ENCODE results near the gene HSPG2. TPM values are rescaled to one million over a fixed set of nuclear protein-coding genes. Genes with fewer than 3 reads are reported as not detected.
A peak's percentile ranks its signal among the peaks of the same experiment; 100 is the strongest.

The HSPG2 gene
- total and polyA plus RNA-seq, 7 experiments from 2014 or later: 1.0 to 20.8 (median 9.4) TPM

GRCh38 chr1:21904704-21905520, 32.2 kb downstream of the HSPG2 start:
- intact Hi-C loops (cut with micrococcal nuclease): no loop called here
- H3K4me3 Mint-ChIP-seq: peak overlapping the region in 1 of 10 donors; percentile 49
- H3K9me3 ChIP-seq (ENCODE audit: control insufficient read depth in 2 of 3, low read length in 3 of 3): no peaks in the 10 kb centered on the region
- H3K27me3 Mint-ChIP-seq: no peaks in the 10 kb centered on the region
- ATAC-seq (peak; percentile 29), DNase-seq (peak in 1 of 9 donors; percentile 35)
- H3K4me3 ChIP-seq (ENCODE audit: low read length): no peak overlapping the region
- H3K4me1 Mint-ChIP-seq: peaks cover 4 to 20% (median 11%) of the 10 kb centered on the region in 7 donors
- POLR2A ChIA-PET: interaction anchor here (0.9 kb wide), 1 partner anchor 200 kb away, joined by 3 read pairs; no protein-coding TSS in a partner anchor
- no peaks in the 10 kb centered on the region for H3K36me3 ChIP-seq (ENCODE audit: control insufficient read depth in 2 of 3, insufficient read depth in 3 of 3, low read length in 3 of 3)
- no peaks in the 10 kb centered on the region for H3K27me3 ChIP-seq (ENCODE audit: control insufficient read depth in 2 of 2, insufficient read depth in 2 of 2, low read length in 2 of 2)
- H3K36me3 Mint-ChIP-seq: no peaks in the 10 kb centered on the region
- H3K4me1 ChIP-seq (ENCODE audit: control insufficient read depth in 2 of 2, insufficient read depth in 2 of 2, low read length in 2 of 2): peaks cover 0 to 5% of the 10 kb centered on the region in 2 donors
- no peaks in the 10 kb centered on the region for H3K9me3 Mint-ChIP-seq
- H3K27ac ChIP-seq (ENCODE audit: low read depth, low read length): no peak overlapping the region
- peak overlapping the region in 1 of 9 donors; percentile 9 for H3K27ac Mint-ChIP-seq
- CTCF ChIA-PET: no interaction called here

- ATAC-seq: no peak
- no peak overlapping the region for H3K27ac ChIP-seq (ENCODE audit: low read depth, low read length)
- no peaks in the 10 kb centered on the region for H3K9me3 Mint-ChIP-seq
- intact Hi-C loops (cut with micrococcal nuclease): no loop called here
- no peaks in the 10 kb centered on the region for H3K9me3 ChIP-seq (ENCODE audit: control insufficient read depth in 2 of 3, low read length in 3 of 3)
- peaks cover 3 to 16% (median 7%) of the 10 kb centered on the region in 7 donors for H3K4me1 Mint-ChIP-seq
- no peaks in the 10 kb centered on the region for H3K27me3 ChIP-seq (ENCODE audit: control insufficient read depth in 2 of 2, insufficient read depth in 2 of 2, low read length in 2 of 2)
- POLR2A ChIA-PET: interaction anchor here (0.9 kb wide), 1 partner anchor 201 kb away, joined by 3 read pairs; no protein-coding TSS in a partner anchor
- H3K27me3 Mint-ChIP-seq: no peaks in the 10 kb centered on the region
- H3K4me3 Mint-ChIP-seq: no peak overlapping the region
- peaks cover 0 to 4% of the 10 kb centered on the region in 2 donors for H3K4me1 ChIP-seq (ENCODE audit: control insufficient read depth in 2 of 2, insufficient read depth in 2 of 2, low read length in 2 of 2)
- CTCF ChIA-PET: no interaction called here
- no peak overlapping the region for H3K4me3 ChIP-seq (ENCODE audit: low read length)
- H3K36me3 Mint-ChIP-seq: no peaks in the 10 kb centered on the region
- H3K36me3 ChIP-seq (ENCODE audit: control insufficient read depth in 2 of 3, insufficient read depth in 3 of 3, low read length in 3 of 3): no peaks in the 10 kb centered on the region
- no peak overlapping the region for H3K27ac Mint-ChIP-seq
- no peak for DNase-seq
Measured at GRCh38 chr1:21904454-21904703, 32.7 kb downstream of the HSPG2 start.

DNA sequence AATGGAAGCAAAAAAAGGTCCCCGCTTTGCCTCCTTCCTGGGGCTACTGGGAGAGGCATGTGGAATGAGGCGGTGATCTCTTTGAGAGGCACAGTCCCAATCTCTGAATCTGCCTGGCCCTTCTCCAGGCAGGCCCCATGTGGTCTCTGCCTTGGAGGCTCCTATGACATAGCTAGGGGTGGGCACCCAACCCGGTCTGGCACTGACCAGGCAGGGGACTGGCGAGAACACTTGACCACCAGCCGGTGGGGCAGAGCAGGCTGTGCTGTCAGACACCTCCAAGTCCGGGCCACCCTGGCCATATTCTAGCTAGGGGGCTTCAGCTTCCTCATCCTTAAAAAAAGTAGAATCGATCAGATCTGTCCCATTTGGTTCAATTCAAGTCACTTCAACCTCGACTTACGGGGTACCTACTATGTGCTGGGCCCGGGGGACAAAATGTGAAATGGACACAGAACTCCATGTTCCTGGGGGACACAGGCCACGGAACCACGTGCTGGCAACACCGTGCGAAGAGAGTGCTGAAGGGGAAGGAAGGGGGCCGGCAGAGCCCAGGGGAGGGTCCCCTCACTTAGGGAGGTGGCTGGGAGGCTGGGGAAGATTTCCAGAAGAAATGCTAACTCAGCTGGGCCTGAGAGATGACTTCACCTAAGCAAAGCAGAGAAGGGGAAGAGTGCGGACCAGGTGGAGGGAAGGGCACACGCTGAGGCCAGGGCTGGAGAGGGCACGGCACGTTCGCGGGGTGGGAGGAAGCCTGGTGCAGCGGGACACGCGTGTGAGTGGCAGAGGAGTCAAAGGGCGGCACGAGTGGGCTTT, 33.3 kb downstream of the HSPG2 start:
- DNase-seq (no peak), ATAC-seq (no peak)
- intact Hi-C loops (cut with micrococcal nuclease): no loop called here
- Histone ChIP-seq H3K27ac (ENCODE audit: low read depth, low read length) (no peak overlapping the region), H3K4me1 (ENCODE audit: control insufficient read depth in 2 of 2, insufficient read depth in 2 of 2, low read length in 2 of 2) (peaks cover 0 to 4% of the 10 kb centered on the region in 2 donors), H3K9me3 (ENCODE audit: control insufficient read depth in 2 of 3, low read length in 3 of 3) (no peaks in the 10 kb centered on the region), H3K27me3 (ENCODE audit: control insufficient read depth in 2 of 2, insufficient read depth in 2 of 2, low read length in 2 of 2) (no peaks in the 10 kb centered on the region), H3K4me3 (ENCODE audit: low read length) (no peak overlapping the region), H3K36me3 (ENCODE audit: control insufficient read depth in 2 of 3, insufficient read depth in 3 of 3, low read length in 3 of 3) (no peaks in the 10 kb centered on the region)
- Mint-ChIP-seq H3K27ac (no peak overlapping the region), H3K36me3 (no peaks in the 10 kb centered on the region), H3K4me3 (no peak overlapping the region), H3K27me3 (no peaks in the 10 kb centered on the region), H3K9me3 (no peaks in the 10 kb centered on the region), H3K4me1 (peaks cover under 1 to 16% (median 7%) of the 10 kb centered on the region in 7 donors)
- ChIA-PET POLR2A (interaction anchor here (0.9 kb wide), 1 partner anchor 202 kb away, joined by 3 read pairs; no protein-coding TSS in a partner anchor), CTCF (no interaction called here)

DNA sequence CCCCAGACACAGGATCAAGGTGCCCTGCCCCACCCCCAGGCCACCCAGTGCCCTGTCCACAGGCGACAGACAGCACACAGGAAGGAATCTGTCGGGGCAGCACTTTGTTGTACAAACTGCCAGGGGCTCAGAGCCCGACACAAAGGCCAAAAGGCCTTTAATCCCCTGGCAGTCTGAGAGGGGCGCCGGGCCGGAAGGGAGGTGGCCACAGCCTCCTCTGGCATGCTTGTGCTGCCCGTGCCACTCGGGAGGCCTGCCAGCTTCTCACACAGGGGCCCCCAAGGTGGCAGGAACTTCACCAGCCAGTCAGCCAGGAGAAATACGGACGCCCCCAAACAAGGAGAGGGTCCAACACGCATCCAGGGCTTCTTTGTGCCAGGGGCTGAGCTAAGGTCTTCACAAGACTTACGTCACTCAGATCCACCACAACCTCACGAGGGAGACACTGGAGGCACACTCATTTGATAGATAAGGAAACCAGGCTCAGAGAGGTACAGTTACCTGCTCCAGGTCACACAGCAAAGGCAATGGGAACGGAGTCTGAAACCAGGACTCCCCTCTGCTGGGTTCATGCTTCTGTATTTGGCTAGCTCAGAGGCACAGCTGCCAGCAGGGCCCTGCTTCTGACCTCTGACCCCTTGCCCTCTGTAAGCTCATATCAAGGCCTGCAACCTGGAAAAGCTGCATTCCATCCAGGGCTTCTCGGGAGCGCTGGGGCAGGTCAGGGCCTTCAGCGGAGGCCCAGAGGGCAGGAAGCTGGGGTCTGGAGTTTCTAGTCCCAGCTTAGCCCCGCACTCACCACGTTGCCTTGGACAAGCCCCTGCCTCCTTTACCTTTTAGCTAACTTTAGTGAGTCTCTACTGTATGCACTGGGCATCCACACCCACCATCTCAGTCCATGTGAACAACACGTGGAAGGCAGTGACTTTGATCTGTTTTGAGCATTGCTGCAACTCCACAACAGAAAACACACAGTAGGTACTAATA, 34.8 kb downstream of the HSPG2 start:
- intact Hi-C loops (cut with micrococcal nuclease): no loop called here
- no peak for DNase-seq
- Histone ChIP-seq H3K27ac (ENCODE audit: low read depth, low read length) (no peak overlapping the region), H3K9me3 (ENCODE audit: control insufficient read depth in 2 of 3, low read length in 3 of 3) (no peaks in the 10 kb centered on the region), H3K4me3 (ENCODE audit: low read length) (no peak overlapping the region), H3K4me1 (ENCODE audit: control insufficient read depth in 2 of 2, insufficient read depth in 2 of 2, low read length in 2 of 2) (peaks cover 0 to 4% of the 10 kb centered on the region in 2 donors), H3K36me3 (ENCODE audit: control insufficient read depth in 2 of 3, insufficient read depth in 3 of 3, low read length in 3 of 3) (no peaks in the 10 kb centered on the region), H3K27me3 (ENCODE audit: control insufficient read depth in 2 of 2, insufficient read depth in 2 of 2, low read length in 2 of 2) (no peaks in the 10 kb centered on the region)
- ATAC-seq: no peak
- ChIA-PET POLR2A (no interaction called here), CTCF (no interaction called here)
- H3K27ac Mint-ChIP-seq: peak overlapping the region in 2 of 9 donors; percentile 8 to 32
- H3K4me1 Mint-ChIP-seq: peaks cover 0 to 9% (median 6%) of the 10 kb centered on the region in 7 donors
- no peaks in the 10 kb centered on the region for H3K9me3 Mint-ChIP-seq
- H3K36me3 Mint-ChIP-seq: no peaks in the 10 kb centered on the region
- no peak overlapping the region for H3K4me3 Mint-ChIP-seq
- no peaks in the 10 kb centered on the region for H3K27me3 Mint-ChIP-seq

- intact Hi-C loops (cut with micrococcal nuclease): no loop called here
- peaks cover 0 to 9% (median 6%) of the 10 kb centered on the region in 7 donors for H3K4me1 Mint-ChIP-seq
- H3K27ac Mint-ChIP-seq: no peak overlapping the region
- no peaks in the 10 kb centered on the region for H3K27me3 Mint-ChIP-seq
- no peaks in the 10 kb centered on the region for H3K36me3 Mint-ChIP-seq
- POLR2A ChIA-PET: no interaction called here
- no peak overlapping the region for H3K4me3 ChIP-seq (ENCODE audit: low read length)
- peaks cover 0 to 4% of the 10 kb centered on the region in 2 donors for H3K4me1 ChIP-seq (ENCODE audit: control insufficient read depth in 2 of 2, insufficient read depth in 2 of 2, low read length in 2 of 2)
- no peaks in the 10 kb centered on the region for H3K9me3 ChIP-seq (ENCODE audit: control insufficient read depth in 2 of 3, low read length in 3 of 3)
- ATAC-seq (no peak), DNase-seq (no peak)
- no peaks in the 10 kb centered on the region for H3K9me3 Mint-ChIP-seq
- CTCF ChIA-PET: no interaction called here
- H3K27ac ChIP-seq (ENCODE audit: low read depth, low read length): no peak overlapping the region
- H3K4me3 Mint-ChIP-seq: no peak overlapping the region
- no peaks in the 10 kb centered on the region for H3K27me3 ChIP-seq (ENCODE audit: control insufficient read depth in 2 of 2, insufficient read depth in 2 of 2, low read length in 2 of 2)
- H3K36me3 ChIP-seq (ENCODE audit: control insufficient read depth in 2 of 3, insufficient read depth in 3 of 3, low read length in 3 of 3): no peaks in the 10 kb centered on the region
Measured at GRCh38 chr1:21901473-21901847, 35.6 kb downstream of the HSPG2 start.

- no peaks in the 10 kb centered on the region for H3K27me3 ChIP-seq (ENCODE audit: control insufficient read depth in 2 of 2, insufficient read depth in 2 of 2, low read length in 2 of 2)
- no peak overlapping the region for H3K27ac Mint-ChIP-seq
- DNase-seq: no peak
Measured at GRCh38 chr1:21900766-21901472, 36.2 kb downstream of the HSPG2 start.

More at GRCh38 chr1:21900766-21901472, 36.2 kb downstream of the HSPG2 start:
- CTCF ChIA-PET: interaction anchor here (0.6 kb wide), 1 partner anchor 24 kb away, joined by 4 read pairs; no protein-coding TSS in a partner anchor
- H3K4me3 Mint-ChIP-seq: no peak overlapping the region
- H3K36me3 Mint-ChIP-seq: no peaks in the 10 kb centered on the region
- intact Hi-C loops (cut with micrococcal nuclease): no loop called here
- Histone ChIP-seq H3K9me3 (ENCODE audit: control insufficient read depth in 2 of 3, low read length in 3 of 3) (no peaks in the 10 kb centered on the region), H3K4me1 (ENCODE audit: control insufficient read depth in 2 of 2, insufficient read depth in 2 of 2, low read length in 2 of 2) (peaks cover 0 to 4% of the 10 kb centered on the region in 2 donors), H3K27ac (ENCODE audit: low read depth, low read length) (no peak overlapping the region), H3K36me3 (ENCODE audit: control insufficient read depth in 2 of 3, insufficient read depth in 3 of 3, low read length in 3 of 3) (no peaks in the 10 kb centered on the region), H3K4me3 (ENCODE audit: low read length) (no peak overlapping the region)
- POLR2A ChIA-PET: no interaction called here
- no peaks in the 10 kb centered on the region for H3K27me3 Mint-ChIP-seq
- no peak for ATAC-seq
- H3K4me1 Mint-ChIP-seq: peaks cover 0 to 9% (median 6%) of the 10 kb centered on the region in 7 donors
- no peaks in the 10 kb centered on the region for H3K9me3 Mint-ChIP-seq

All from naive thymus-derived CD4-positive, alpha-beta T cell (primary cell).